NCI-H187 (cell line): ENCODE data around the gene OSBPL6.
A peak's percentile ranks its signal among the peaks of the same experiment; 100 is the strongest.

Experiments
- DNase-seq, 2 experiments: peaks; one replicate each; lab custom pipeline; 2025; lab: John Stamatoyannopoulos, UW

OSBPL6 gene

DNA sequence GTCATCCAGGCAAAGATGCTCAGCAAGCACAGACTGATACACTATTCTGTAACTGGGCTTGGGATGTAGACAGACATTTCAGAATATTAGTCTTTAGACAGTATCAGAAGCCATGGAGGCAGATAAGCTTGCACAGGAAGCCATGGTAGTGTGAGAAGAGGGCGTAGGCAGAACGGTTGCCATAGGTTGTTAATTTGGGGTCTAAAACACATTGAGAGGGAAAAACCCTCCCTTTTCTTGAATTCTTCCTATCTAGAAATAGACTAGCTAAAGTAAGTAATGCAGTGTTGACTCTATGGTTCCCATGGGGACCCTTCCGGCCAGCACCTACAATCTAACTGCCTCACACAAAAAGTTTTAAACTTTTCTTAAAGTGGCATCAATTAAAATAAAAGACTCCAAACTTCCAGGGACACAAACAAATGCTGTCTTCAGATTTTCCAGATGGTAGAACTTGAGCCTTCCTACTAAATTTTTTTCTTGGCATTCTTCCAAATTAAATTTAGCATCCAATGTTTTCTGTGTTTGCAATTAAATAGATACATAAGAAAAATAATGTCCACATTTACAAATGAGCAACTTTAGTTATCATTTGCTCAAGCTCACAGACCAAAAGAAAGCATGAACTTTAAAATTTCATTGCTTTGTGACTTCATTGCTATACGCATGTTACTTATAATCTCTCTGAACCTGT lies 254.8 kb downstream of the OSBPL6 start:
- no peak for DNase-seq

DNA sequence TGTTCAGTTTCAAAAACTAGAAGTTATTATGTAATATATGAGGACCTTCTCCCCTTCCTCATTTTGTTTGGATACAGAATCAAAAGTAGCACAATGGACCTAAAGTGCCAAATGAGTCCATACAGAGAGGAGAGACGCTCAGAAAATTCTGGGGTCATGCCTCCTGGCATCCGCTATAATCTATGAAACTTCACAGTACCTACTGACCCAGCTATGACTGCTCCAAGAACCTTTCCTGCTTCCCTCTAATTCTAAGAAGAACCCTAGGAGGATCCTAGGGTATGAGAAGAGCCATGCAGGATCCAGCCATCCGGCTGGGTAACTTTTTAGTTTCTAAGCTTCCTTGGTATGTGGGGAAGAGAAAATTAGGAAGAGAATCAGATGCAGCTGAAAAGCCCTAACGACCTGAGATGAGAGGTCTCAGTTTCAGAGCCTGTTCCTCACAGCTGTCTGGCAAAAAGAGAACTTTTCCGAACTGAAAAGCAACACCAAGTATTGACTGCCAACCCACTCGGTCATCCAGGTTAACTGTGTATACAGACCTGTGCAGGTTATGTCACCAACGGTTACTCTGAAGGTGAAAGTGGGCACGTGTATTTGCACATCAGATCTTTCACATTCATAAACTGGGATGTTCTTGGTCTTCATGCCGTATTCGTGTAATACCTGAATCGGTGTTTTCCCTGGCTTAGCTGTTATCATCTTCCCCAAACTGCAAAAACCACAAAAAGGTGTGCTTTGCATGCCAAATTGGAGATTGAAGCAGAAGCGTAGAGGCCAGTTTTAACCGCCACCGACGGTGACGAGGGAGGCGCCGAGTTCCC lies 255.6 kb downstream of the OSBPL6 start:
- no peak for DNase-seq

DNA sequence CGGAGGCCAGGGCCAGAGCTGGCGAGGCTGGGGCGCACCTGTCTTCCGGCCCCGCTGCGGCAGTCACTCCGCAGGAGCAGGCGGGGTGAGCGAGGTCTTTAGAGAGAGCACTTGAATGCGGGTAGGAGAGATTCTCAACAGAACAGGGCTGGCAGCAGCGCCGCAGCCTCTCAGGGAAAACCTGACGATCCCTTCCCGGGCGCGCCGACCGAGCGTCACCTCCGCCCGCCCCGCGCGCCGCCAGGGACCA lies 256.1 kb downstream of the OSBPL6 start:
- DNase-seq: no peak

DNA sequence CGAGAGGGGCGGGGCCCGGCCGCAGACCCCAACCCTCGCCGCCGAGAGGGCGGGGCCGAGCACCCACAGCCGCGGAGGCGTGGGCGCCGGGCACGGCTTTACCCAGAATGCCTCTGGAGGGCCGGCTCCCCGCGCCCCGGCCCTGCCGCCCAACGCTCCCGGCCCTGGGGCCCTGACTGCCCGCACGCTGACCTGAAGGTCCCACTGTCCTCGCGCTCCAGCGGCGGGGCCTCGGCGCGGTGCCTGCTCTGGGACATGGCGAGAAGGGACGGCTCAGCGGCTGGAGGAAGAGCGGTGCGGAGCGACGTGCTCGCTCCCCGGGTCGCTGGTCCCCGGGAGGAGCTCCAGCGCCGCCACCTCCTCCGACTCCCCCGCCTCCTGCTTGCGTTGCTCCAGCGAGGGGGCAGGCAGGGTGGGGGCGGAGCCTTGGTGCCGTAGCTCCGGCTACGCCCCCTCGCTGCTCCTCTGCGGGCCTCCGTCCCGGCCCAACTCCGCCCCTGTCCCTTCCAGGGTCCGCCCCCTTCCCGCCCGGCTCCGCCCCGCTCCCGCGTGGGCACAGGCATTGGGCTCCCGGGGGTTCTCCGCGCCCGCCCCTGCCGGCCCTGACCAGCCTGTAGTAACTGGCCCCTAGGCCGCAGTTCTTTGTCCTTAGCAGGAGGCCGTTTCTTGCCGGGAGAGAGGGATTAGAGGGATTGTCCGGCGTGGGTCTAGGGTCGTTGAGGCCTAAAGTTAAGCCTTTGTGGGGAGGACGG lies 256.6 kb downstream of the OSBPL6 start, which contains the start of the genes PJVK and PRKRA:
Gene PJVK, plus strand, starts transcription at position 605 of the 752 bp plus-strand sequence. CDS start 2,032 bp downstream, outside the sequence.
Gene PRKRA, minus strand, starts transcription at position 402 of the 752 bp plus-strand sequence. Its CDS starts 145 bp downstream, at position 257.
- peak; percentile 63 to 83 for DNase-seq

DNA sequence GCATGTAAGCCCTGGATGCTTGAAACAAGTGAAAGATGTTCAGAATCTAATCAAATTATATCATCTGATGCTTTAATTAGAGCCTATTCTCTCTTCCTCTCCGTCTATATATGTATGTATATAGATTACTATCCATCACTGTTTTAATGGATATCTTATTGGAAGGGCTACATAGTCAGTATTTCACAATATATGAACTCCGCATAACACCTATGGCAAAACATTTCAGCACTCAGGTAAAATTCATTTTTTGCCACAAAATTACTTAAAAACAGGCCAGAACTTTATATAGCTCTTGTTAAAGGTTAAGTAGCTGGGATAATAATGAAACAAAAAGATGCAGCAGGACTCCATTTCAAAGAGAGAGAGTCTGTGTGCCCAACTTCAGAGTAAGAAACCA lies 258.0 kb downstream of the OSBPL6 start:
- no peak for DNase-seq
